Upper lobe of right lung (tissue), 1 donor: Measurements from ENCODE around the gene HAT1. TPM values are rescaled to one million over a fixed set of nuclear protein-coding genes. Genes with fewer than 3 reads are reported as not detected.
"Not testable (repeated sequence)": the region's sequence is repeated elsewhere in the genome, so short reads cannot be mapped to it uniquely, and the experiment has no call there.

Source experiments
- ATAC-seq: fragments of 200-7000 bp; cut with Tn5 transposase; one replicate; pipeline ENCODE4 v1.9.1; 2020; ENCODE audit warnings: mild to moderate bottlenecking, moderate library complexity
- DNase-seq: peaks from one replicate; pipeline ENCODE4 v3.0.0-alpha.2; 2020
- H3K27ac ChIP-seq: fragments of 200-600 bp; one replicate; pipeline ENCODE4 v1.8.0; 2022
- H3K27me3 ChIP-seq: fragments of 200-600 bp; one replicate; pipeline ENCODE4 v1.8.0; 2022; ENCODE audit warnings: mild to moderate bottlenecking
- H3K36me3 ChIP-seq: fragments of 200-600 bp; one replicate; pipeline ENCODE4 v1.8.0; 2022
- H3K4me1 ChIP-seq: fragments of 200-600 bp; one replicate; pipeline ENCODE4 v1.8.0; 2022
- H3K4me3 ChIP-seq: fragments of 200-600 bp; one replicate; pipeline ENCODE4 v1.8.0; 2022; ENCODE audit warnings: mild to moderate bottlenecking
- H3K9me3 ChIP-seq: fragments of 200-600 bp; one replicate; pipeline ENCODE4 v1.8.0; 2022
- CTCF ChIP-seq: fragments of 200-600 bp; IDR thresholded peaks from one replicate; pipeline ENCODE4 v1.8.0; 2022; ENCODE audit warnings: antibody characterized with exemption
- intact Hi-C: fragments of 100-400 bp; cut with DNase I; formaldehyde crosslinking; loops from one replicate; pipeline ENCODE4 v1.11.0; 2022
- total RNA-seq: library from RNA; stranded (reverse); fragmentation: NEBNext Ultra II Directional; extraction: Animal tissue kit (Norgen Biotek cat#: 25700); gene quantifications from one replicate; pipeline ENCODE4 v1.2.1, GENCODE V29; 2021
- donor health status: DM: no; HTN: yes; CAD: no; lungs with severe emphysema.

The HAT1 gene
- total RNA-seq, 1 donor from 2014 or later, result 24.8 TPM

GRCh38 chr2:171996021-171996420 is 73.8 kb downstream of the HAT1 start:
- TF ChIP-seq CTCF, result no peak
- H3K27ac ChIP-seq, result no peak overlapping the region
- H3K9me3 ChIP-seq, result no peaks in the 10 kb centered on the region
- H3K4me3 ChIP-seq, result no peak overlapping the region
- H3K36me3 ChIP-seq, result no peaks in the 10 kb centered on the region
- intact Hi-C loops, result no loop called here
- ATAC-seq (no peak), DNase-seq (no peak)
- H3K27me3 ChIP-seq, result peaks cover 14% of the 10 kb centered on the region
- H3K4me1 ChIP-seq, result no peaks in the 10 kb centered on the region

- H3K4me1 ChIP-seq, intact Hi-C loops, H3K27ac ChIP-seq, H3K36me3 ChIP-seq, DNase-seq, H3K9me3 ChIP-seq, H3K4me3 ChIP-seq, ATAC-seq: not testable (repeated sequence)
- peaks cover 14% of the 10 kb centered on the region for H3K27me3 ChIP-seq
Observed at GRCh38 chr2:171997031-171997430, 74.8 kb downstream of the HAT1 start.

GRCh38 chr2:171999161-171999560 is 76.9 kb downstream of the HAT1 start:
- intact Hi-C loops, result no loop called here
- ATAC-seq, result no peak
- H3K9me3 ChIP-seq, result no peaks in the 10 kb centered on the region
- no peak for TF ChIP-seq CTCF
- H3K27me3 ChIP-seq, result peaks cover 13% of the 10 kb centered on the region
- no peaks in the 10 kb centered on the region for H3K36me3 ChIP-seq
- peak overlapping the region; percentile 70 for H3K4me3 ChIP-seq
- H3K4me1 ChIP-seq, result no peaks in the 10 kb centered on the region
- H3K27ac ChIP-seq, result no peak overlapping the region
- DNase-seq, result no peak

- TF ChIP-seq CTCF, result no peak
- H3K4me3 ChIP-seq, result peak within 1 kb of the TSS; percentile 70
- H3K27me3 ChIP-seq, result peaks cover 6% of the 10 kb centered on the region
- intact Hi-C loops, result no loop called here
- no peaks in the 10 kb centered on the region for H3K9me3 ChIP-seq
- DNase-seq, result peak; percentile 96
- no peaks in the 10 kb centered on the region for H3K36me3 ChIP-seq
- peak within 1 kb of the TSS; percentile 9 for H3K27ac ChIP-seq
- peak; percentile 100 for ATAC-seq
- H3K4me1 ChIP-seq, result no peaks in the 10 kb centered on the region
Observed at GRCh38 chr2:171999604-172000469, 77.6 kb downstream of the HAT1 start, which contains the start of gene METAP1D. Gene METAP1D (plus strand): TSS chr2:171999953. CDS start chr2:171999970, 17 bp downstream.

GRCh38 chr2:172000696-172001361 is 78.6 kb downstream of the HAT1 start:
- H3K27ac ChIP-seq, result no peak overlapping the region
- H3K4me3 ChIP-seq, result peak overlapping the region; percentile 70
- intact Hi-C loops, result no loop called here

More at GRCh38 chr2:172000696-172001361, 78.6 kb downstream of the HAT1 start:
- DNase-seq (no peak), ATAC-seq (no peak)
- no peaks in the 10 kb centered on the region for H3K9me3 ChIP-seq
- no peaks in the 10 kb centered on the region for H3K4me1 ChIP-seq
- TF ChIP-seq CTCF, result no peak
- H3K27me3 ChIP-seq, result peaks cover 2% of the 10 kb centered on the region
- no peaks in the 10 kb centered on the region for H3K36me3 ChIP-seq
